Esophagus squamous epithelium (tissue), 5 donors: Measurements from ENCODE around the gene ELAPOR2. TPM values are rescaled to one million over a fixed set of nuclear protein-coding genes. Genes with fewer than 3 reads are reported as not detected.
"Not testable (repeated sequence)": the region's sequence is repeated elsewhere in the genome, so short reads cannot be mapped to it uniquely, and the experiment has no call there.

ENCODE experiments used
- DNase-seq: peaks from one replicate; lab custom pipeline; 2025; lab: John Stamatoyannopoulos, UW
- H3K27ac ChIP-seq, 4 donors: fragments of 200-600 bp; sonication (generic); one replicate each; pipeline ENCODE4 v1.5.1; 2016 to 2019; ENCODE audit warnings: mild to moderate bottlenecking in 1 of 4
- H3K27me3 ChIP-seq, 4 donors: fragments of 200-600 bp; sonication (generic); 1 replicate in 3 of 4; 2 replicates in 1 of 4; pipeline versions ENCODE4 v1.5.1 to v1.6.0; 2017 to 2021; ENCODE audit warnings: antibody characterized with exemption in 1 of 4
- H3K36me3 ChIP-seq, 3 donors: fragments of 200-600 bp; sonication (generic); one replicate each; pipeline ENCODE4 v1.5.1; 2016 to 2019
- H3K4me1 ChIP-seq, 3 donors: fragments of 200-600 bp; sonication (generic); one replicate each; pipeline ENCODE4 v1.5.1; 2017 to 2019
- H3K4me3 ChIP-seq, 4 donors: fragments of 200-600 bp; sonication (generic); 1 replicate in 3 of 4; 2 replicates in 1 of 4; pipeline ENCODE4 v1.5.1; 2016 to 2019; ENCODE audit warnings: mild to moderate bottlenecking in 2 of 4, moderate library complexity in 1 of 4
- H3K9me3 ChIP-seq, 3 donors: fragments of 200-600 bp; sonication (generic); one replicate each; pipeline ENCODE4 v1.5.1; 2016 to 2019
- POLR2A ChIP-seq, 4 donors: fragments of 450-650 bp; IDR thresholded peaks; one replicate each; pipeline ENCODE4 v1.6.1; 2017; ENCODE audit warnings: antibody characterized with exemption in 4 of 4, mild to moderate bottlenecking in 4 of 4, moderate library complexity in 3 of 4
- WGBS, 2 donors: methylation state at CpG; one replicate each; pipeline ENCODE4 v1.1.5; 2018; 5-methylcytosine and 5-hydroxymethylcytosine counted together
- intact Hi-C: fragments of 100-400 bp; cut with DNase I; formaldehyde crosslinking; loops from one replicate; pipeline ENCODE4 v1.15.0; 2022
- total RNA-seq, 4 donors: library from RNA; depleted of rRNA; stranded (reverse); fragments of >200 nt; gene quantifications; one replicate each; pipeline ENCODE4 v1.1.0, GENCODE V29; 2016
- TF ChIP-seq, protein P1 (sequence below), 6 experiments: fragments of 450-650 bp in 4 of 6; fragments of 200-600 bp in 2 of 6; sonication (generic) in 2 of 6; IDR thresholded peaks; one replicate each; pipeline ENCODE4 v1.5.1; 2016 to 2019; ENCODE audit warnings: antibody characterized with exemption in 6 of 6, mild to moderate bottlenecking in 4 of 6, moderate library complexity in 4 of 6
- donor health status: DM: yes; HTN: yes; CAD: no.

The ELAPOR2 gene
- total RNA-seq, 4 donors from 2014 or later, result 0.45 to 10.9 (median 3.3) TPM

DNA sequence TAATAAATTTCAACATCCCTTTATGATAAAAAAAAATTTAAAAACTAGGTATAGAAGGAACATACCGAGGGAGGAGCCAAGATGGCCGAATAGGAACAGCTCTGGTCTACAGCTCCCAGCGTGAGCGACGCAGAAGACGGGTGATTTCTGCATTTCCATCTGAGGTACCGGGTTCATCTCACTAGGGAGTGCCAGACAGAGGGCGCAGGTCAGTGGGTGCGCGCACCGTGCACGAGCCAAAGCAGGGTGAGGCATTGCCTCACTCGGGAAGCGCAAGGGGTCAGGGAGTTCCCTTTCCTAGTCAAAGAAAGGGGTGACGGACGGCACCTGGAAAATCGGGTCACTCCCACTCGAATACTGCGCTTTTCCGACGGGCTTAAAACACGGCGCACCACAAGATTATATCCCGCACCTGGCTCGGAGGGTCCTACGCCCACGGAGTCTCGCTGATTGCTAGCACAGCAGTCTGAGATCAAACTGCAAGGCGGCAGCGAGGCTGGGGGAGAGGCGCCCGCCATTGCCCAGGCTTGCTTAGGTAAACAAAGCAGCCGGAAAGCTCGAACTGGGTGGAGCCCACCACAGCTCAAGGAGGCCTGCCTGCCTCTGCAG is 19.7 kb downstream of the ELAPOR2 start:
- H3K27me3 ChIP-seq, H3K4me1 ChIP-seq, DNase-seq, H3K9me3 ChIP-seq, H3K36me3 ChIP-seq, intact Hi-C loops: not testable (repeated sequence)
- peak overlapping the region in 3 of 4 donors; percentile 32 to 43 (median 34) for H3K27ac ChIP-seq
- peak overlapping the region; percentile 17 to 37 (median 31) for H3K4me3 ChIP-seq
- WGBS, 2 donors, result 73 to 84% methylated on average over 18 to 23 of the region's 34 CpGs

DNA sequence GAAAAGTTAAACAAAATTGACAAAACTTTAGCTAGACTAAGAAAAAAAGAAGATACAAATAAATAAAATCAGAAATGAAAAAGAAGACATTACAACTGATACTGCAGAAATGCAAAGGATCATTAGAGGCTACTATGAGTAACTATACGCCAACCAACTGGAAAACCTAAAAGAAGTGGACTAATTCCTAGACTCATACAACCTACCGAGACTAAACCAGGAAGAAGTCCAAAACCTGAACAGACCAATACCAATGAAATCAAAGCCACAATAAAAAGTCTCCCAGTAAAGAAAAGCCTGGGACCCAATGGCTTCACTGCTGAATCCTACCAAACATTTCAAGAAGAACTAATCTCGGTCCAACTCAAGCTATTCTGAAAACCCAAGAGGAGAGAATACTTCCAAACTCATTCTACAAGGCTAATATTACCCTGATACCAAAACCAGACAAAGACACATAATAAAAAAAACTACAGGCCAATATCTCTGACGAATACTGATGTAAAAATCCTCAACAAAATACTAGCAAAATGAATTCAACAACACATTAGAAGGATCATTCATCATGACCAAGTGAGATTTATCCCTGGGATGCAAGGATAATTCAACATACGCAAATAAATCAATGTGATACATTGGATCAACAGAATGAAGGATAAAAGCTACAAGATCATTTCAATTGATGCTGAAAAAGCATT is 20.3 kb downstream of the ELAPOR2 start:
- H3K27ac ChIP-seq, result peak overlapping the region in 3 of 4 donors; percentile 32 to 43 (median 34)
- intact Hi-C loops, result no loop called here
- TF ChIP-seq, protein P1, sequence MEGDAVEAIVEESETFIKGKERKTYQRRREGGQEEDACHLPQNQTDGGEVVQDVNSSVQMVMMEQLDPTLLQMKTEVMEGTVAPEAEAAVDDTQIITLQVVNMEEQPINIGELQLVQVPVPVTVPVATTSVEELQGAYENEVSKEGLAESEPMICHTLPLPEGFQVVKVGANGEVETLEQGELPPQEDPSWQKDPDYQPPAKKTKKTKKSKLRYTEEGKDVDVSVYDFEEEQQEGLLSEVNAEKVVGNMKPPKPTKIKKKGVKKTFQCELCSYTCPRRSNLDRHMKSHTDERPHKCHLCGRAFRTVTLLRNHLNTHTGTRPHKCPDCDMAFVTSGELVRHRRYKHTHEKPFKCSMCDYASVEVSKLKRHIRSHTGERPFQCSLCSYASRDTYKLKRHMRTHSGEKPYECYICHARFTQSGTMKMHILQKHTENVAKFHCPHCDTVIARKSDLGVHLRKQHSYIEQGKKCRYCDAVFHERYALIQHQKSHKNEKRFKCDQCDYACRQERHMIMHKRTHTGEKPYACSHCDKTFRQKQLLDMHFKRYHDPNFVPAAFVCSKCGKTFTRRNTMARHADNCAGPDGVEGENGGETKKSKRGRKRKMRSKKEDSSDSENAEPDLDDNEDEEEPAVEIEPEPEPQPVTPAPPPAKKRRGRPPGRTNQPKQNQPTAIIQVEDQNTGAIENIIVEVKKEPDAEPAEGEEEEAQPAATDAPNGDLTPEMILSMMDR (IDR thresholded peaks at IDR 0.05), result no peak
- no peak for TF ChIP-seq POLR2A (IDR thresholded peaks at IDR 0.05)
- H3K27me3 ChIP-seq, result no peaks in the 10 kb centered on the region
- 61 to 70% methylated on average over 5 of the region's 5 CpGs for WGBS, 2 donors
- peak overlapping the region; percentile 17 to 37 (median 31) for H3K4me3 ChIP-seq
- H3K36me3 ChIP-seq, result no peaks in the 10 kb centered on the region
- H3K9me3 ChIP-seq, result no peaks in the 10 kb centered on the region
- no peaks in the 10 kb centered on the region for H3K4me1 ChIP-seq
- DNase-seq, result no peak

DNA sequence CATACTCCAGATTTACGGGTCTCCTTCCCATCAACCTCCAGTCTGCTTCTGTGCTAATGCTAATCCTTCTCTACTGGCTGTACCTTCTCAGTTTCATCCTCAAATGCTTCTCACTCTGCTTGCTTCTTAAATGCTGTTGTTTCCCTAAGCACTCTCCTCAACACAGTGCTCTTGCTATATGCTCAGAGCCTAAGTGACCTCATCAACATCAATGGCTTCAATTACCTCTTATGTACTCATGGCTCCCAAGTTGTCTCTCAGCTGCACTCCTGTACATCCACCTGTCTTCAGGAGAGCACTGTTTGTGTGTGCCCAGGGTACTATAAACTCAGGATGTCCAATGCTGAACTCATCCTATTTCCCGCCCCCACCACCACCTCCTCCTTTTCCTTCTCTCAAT is 22.5 kb downstream of the ELAPOR2 start:
- Histone ChIP-seq H3K36me3 (no peaks in the 10 kb centered on the region), H3K27me3 (no peaks in the 10 kb centered on the region), H3K9me3 (no peaks in the 10 kb centered on the region), H3K27ac (no peak overlapping the region), H3K4me1 (no peaks in the 10 kb centered on the region), H3K4me3 (no peak overlapping the region)
- TF ChIP-seq, protein P1 (IDR thresholded peaks at IDR 0.05), result no peak
- TF ChIP-seq POLR2A (IDR thresholded peaks at IDR 0.05), result no peak
- DNase-seq, result no peak
- 79 to 82% methylated on average over 2 of the region's 2 CpGs for WGBS, 2 donors
- intact Hi-C loops, result no loop called here

DNA sequence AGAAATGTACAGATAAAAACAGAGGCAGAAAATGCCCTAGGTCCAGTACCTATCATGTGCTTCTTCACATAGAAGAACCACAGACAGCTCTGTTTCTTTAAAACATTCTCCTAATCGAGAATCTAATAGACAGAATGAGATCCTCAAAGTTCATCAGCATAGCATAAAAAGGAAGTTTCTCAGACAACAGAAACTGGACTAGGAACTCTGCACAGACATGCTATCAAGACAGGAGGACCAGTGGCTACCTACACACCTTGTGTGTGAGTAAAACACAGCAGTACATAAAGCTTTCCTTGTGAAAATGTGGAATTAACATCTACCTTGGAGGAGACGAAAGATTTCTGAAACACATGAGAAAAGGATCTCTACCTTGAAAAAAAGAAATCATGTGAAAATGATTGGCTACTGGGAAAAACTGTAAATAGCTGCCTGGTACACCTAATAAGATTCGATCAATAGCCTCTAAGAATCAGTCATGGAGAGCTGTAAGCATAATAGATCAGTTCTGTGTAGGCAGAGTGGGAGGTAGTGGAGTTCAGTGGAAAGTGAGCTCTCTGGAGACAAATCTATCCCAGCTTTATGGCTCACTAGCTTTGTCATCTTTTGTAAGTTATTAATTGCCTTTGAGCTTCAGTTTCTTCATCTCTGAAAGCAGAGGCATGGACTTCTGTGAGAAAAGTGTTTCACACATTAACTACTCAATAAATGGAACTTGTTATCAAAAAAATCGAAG is 26.7 kb downstream of the ELAPOR2 start:
- H3K9me3 ChIP-seq, result no peaks in the 10 kb centered on the region
- H3K36me3 ChIP-seq, result no peaks in the 10 kb centered on the region
- no peak overlapping the region for H3K27ac ChIP-seq
- no peak for DNase-seq
- intact Hi-C loops, result no loop called here
- no peak for TF ChIP-seq POLR2A (IDR thresholded peaks at IDR 0.05)
- TF ChIP-seq, protein P1 (IDR thresholded peaks at IDR 0.05), result no peak
- no peaks in the 10 kb centered on the region for H3K4me1 ChIP-seq
- WGBS, 2 donors, result 58 to 66% methylated on average over 4 of the region's 4 CpGs
- no peak overlapping the region for H3K4me3 ChIP-seq
- H3K27me3 ChIP-seq, result no peaks in the 10 kb centered on the region

DNA sequence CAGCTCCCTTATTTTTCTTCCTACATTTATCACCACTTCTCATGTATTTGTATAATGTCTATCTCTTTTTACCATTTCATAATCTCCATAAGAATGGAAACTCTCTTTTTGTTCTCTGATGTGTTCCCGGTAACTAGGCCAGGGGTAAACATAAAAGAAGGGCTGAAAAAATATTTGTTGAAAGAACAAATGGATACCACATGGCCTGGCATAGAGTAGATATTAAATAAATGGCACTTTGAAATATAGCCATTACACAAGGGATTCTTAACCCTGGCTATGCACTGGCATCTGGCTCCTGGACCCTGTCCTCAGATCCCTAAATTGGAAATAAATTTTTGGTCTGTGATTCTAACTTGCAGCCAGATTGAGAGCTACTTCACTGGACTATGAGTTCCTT is 30.4 kb downstream of the ELAPOR2 start:
- 33 to 42% methylated on average over 1 of the region's 1 CpG for WGBS, 2 donors
- TF ChIP-seq, protein P1 (IDR thresholded peaks at IDR 0.05), result no peak
- TF ChIP-seq POLR2A (IDR thresholded peaks at IDR 0.05), result no peak
- no peak overlapping the region for H3K4me3 ChIP-seq
- H3K27ac ChIP-seq, result no peak overlapping the region
- H3K36me3 ChIP-seq, result no peaks in the 10 kb centered on the region
- no peaks in the 10 kb centered on the region for H3K4me1 ChIP-seq
- no peak for DNase-seq
- no peaks in the 10 kb centered on the region for H3K9me3 ChIP-seq
- intact Hi-C loops, result no loop called here
- H3K27me3 ChIP-seq, result no peaks in the 10 kb centered on the region
